ENCODE measurements around the gene ERI3. TPM values are rescaled to one million over a fixed set of nuclear protein-coding genes. Genes with fewer than 3 reads are reported as not detected.

The ERI3 gene
- total RNA-seq, 1 donor from 2014 or later: 58.3 TPM

- Histone ChIP-seq H4K20me1 (ENCODE audit: insufficient read depth, low read length) (peaks cover 63% of the 10 kb centered on the region), H3K4me2 (ENCODE audit: low read length) (no peak overlapping the region), H3K79me2 (ENCODE audit: insufficient read depth, low read length) (no peaks in the 10 kb centered on the region), H3K27ac (ENCODE audit: low read depth, low read length) (no peak overlapping the region), H3K4me3 (ENCODE audit: insufficient read depth, low read depth, low read length) (no peak overlapping the region), H3K9ac (ENCODE audit: low read length) (no peak overlapping the region), H3K4me1 (ENCODE audit: insufficient read depth, low read length) (no peaks in the 10 kb centered on the region), H3K27me3 (ENCODE audit: insufficient read depth, low read length) (no peaks in the 10 kb centered on the region), H3K9me3 (ENCODE audit: insufficient read depth, low read depth, low read length) (no peaks in the 10 kb centered on the region), H2AFZ (ENCODE audit: low read depth, low read length) (no peak overlapping the region), H3K36me3 (ENCODE audit: insufficient read depth, low read length) (no peaks in the 10 kb centered on the region)
- Mint-ChIP-seq H3K27ac (ENCODE audit: unreplicated experiment) (no peak overlapping the region), H3K4me3 (ENCODE audit: unreplicated experiment) (no peak overlapping the region), H3K9me3 (ENCODE audit: unreplicated experiment) (no peaks in the 10 kb centered on the region), H3K27me3 (ENCODE audit: low read depth, unreplicated experiment) (no peaks in the 10 kb centered on the region), H3K36me3 (ENCODE audit: low read depth, unreplicated experiment) (peaks cover 36% of the 10 kb centered on the region), H3K4me1 (ENCODE audit: low read depth, unreplicated experiment) (no peaks in the 10 kb centered on the region)
- no peak for TF ChIP-seq EZH2 (IDR thresholded peaks at IDR 0.05; ENCODE audit: insufficient read depth, low read length)
- TF ChIP-seq, protein P1, sequence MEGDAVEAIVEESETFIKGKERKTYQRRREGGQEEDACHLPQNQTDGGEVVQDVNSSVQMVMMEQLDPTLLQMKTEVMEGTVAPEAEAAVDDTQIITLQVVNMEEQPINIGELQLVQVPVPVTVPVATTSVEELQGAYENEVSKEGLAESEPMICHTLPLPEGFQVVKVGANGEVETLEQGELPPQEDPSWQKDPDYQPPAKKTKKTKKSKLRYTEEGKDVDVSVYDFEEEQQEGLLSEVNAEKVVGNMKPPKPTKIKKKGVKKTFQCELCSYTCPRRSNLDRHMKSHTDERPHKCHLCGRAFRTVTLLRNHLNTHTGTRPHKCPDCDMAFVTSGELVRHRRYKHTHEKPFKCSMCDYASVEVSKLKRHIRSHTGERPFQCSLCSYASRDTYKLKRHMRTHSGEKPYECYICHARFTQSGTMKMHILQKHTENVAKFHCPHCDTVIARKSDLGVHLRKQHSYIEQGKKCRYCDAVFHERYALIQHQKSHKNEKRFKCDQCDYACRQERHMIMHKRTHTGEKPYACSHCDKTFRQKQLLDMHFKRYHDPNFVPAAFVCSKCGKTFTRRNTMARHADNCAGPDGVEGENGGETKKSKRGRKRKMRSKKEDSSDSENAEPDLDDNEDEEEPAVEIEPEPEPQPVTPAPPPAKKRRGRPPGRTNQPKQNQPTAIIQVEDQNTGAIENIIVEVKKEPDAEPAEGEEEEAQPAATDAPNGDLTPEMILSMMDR (IDR thresholded peaks at IDR 0.05; ENCODE audit: insufficient read depth, low read depth, low read length): no peak
- FAIRE-seq: no peak
- no peak for DNase-seq (ENCODE audit: low read depth)
Measured at GRCh38 chr1:44267438-44267837, 87.6 kb downstream of the ERI3 start.

- Histone ChIP-seq H3K9ac (ENCODE audit: low read length) (no peak overlapping the region), H4K20me1 (ENCODE audit: insufficient read depth, low read length) (peaks cover 66% of the 10 kb centered on the region), H3K4me1 (ENCODE audit: insufficient read depth, low read length) (no peaks in the 10 kb centered on the region), H3K27me3 (ENCODE audit: insufficient read depth, low read length) (no peaks in the 10 kb centered on the region), H3K4me2 (ENCODE audit: low read length) (no peak overlapping the region), H3K27ac (ENCODE audit: low read depth, low read length) (no peak overlapping the region), H3K79me2 (ENCODE audit: insufficient read depth, low read length) (no peaks in the 10 kb centered on the region), H3K9me3 (ENCODE audit: insufficient read depth, low read depth, low read length) (no peaks in the 10 kb centered on the region), H3K4me3 (ENCODE audit: insufficient read depth, low read depth, low read length) (no peak overlapping the region), H3K36me3 (ENCODE audit: insufficient read depth, low read length) (no peaks in the 10 kb centered on the region), H2AFZ (ENCODE audit: low read depth, low read length) (no peak overlapping the region)
- DNase-seq (ENCODE audit: low read depth) (no peak), FAIRE-seq (no peak)
- Mint-ChIP-seq H3K27ac (ENCODE audit: unreplicated experiment) (no peak overlapping the region), H3K27me3 (ENCODE audit: low read depth, unreplicated experiment) (no peaks in the 10 kb centered on the region), H3K9me3 (ENCODE audit: unreplicated experiment) (no peaks in the 10 kb centered on the region), H3K36me3 (ENCODE audit: low read depth, unreplicated experiment) (peaks cover 36% of the 10 kb centered on the region), H3K4me3 (ENCODE audit: unreplicated experiment) (no peak overlapping the region), H3K4me1 (ENCODE audit: low read depth, unreplicated experiment) (peaks cover 2% of the 10 kb centered on the region)
- no peak for TF ChIP-seq EZH2 (IDR thresholded peaks at IDR 0.05; ENCODE audit: insufficient read depth, low read length)
- TF ChIP-seq, protein P1 (IDR thresholded peaks at IDR 0.05; ENCODE audit: insufficient read depth, low read depth, low read length): no peak
Measured at GRCh38 chr1:44266400-44267344, 88.4 kb downstream of the ERI3 start.
